Measurements from ENCODE around the gene CFAP20DC. TPM values are rescaled to one million over a fixed set of nuclear protein-coding genes. Genes with fewer than 3 reads are reported as not detected.
A peak's percentile ranks its signal among the peaks of the same experiment; 100 is the strongest.
"Not testable (repeated sequence)": the region's sequence is repeated elsewhere in the genome, so short reads cannot be mapped to it uniquely, and the experiment has no call there.

Gene CFAP20DC
- total and polyA plus RNA-seq, 12 donors: 0.35 to 6.0 (median 2.0) TPM

DNA sequence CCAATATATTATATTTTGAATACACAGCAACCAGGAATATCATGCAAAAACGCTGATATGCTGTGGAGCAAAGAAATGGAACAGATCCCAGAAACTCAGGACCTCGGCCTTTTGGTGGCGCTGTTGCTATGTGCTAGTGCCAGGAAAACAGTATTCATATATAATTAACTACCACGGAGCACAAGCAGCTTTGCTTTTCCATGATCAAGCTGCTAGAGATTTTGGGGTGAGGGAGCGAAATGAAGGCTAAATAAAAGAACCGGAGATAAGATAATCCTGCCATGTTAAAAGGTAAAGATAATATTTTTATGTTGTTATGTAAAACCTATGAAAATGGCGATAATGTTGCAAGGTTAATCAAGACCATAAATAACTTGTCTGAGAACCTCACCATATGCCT, 225.5 kb downstream of the CFAP20DC start:
- no peak for TF ChIP-seq POLR2A (IDR thresholded peaks at IDR 0.05)
- TF ChIP-seq, protein P1, sequence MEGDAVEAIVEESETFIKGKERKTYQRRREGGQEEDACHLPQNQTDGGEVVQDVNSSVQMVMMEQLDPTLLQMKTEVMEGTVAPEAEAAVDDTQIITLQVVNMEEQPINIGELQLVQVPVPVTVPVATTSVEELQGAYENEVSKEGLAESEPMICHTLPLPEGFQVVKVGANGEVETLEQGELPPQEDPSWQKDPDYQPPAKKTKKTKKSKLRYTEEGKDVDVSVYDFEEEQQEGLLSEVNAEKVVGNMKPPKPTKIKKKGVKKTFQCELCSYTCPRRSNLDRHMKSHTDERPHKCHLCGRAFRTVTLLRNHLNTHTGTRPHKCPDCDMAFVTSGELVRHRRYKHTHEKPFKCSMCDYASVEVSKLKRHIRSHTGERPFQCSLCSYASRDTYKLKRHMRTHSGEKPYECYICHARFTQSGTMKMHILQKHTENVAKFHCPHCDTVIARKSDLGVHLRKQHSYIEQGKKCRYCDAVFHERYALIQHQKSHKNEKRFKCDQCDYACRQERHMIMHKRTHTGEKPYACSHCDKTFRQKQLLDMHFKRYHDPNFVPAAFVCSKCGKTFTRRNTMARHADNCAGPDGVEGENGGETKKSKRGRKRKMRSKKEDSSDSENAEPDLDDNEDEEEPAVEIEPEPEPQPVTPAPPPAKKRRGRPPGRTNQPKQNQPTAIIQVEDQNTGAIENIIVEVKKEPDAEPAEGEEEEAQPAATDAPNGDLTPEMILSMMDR (IDR thresholded peaks at IDR 0.05): peak in 5 of 6 experiments; percentile 21 to 51 (median 29)
- 15 to 17% (median 15%) methylated on average over 7 of the region's 7 CpGs for WGBS, 4 donors
- Histone ChIP-seq H3K27me3 (no peaks in the 10 kb centered on the region), H3K4me1 (replicated peaks in 1 of 2) (peaks cover 0 to 5% of the 10 kb centered on the region in 2 donors), H3K36me3 (replicated peaks in 1 of 2) (no peaks in the 10 kb centered on the region), H3K9me3 (replicated peaks in 1 of 3) (no peaks in the 10 kb centered on the region), H3K27ac (no peak overlapping the region), H3K4me3 (no peak overlapping the region)
- intact Hi-C loops (cut with DNase I): no loop called here
- DNase-seq: peak; percentile 29 to 85 (median 49)

DNA sequence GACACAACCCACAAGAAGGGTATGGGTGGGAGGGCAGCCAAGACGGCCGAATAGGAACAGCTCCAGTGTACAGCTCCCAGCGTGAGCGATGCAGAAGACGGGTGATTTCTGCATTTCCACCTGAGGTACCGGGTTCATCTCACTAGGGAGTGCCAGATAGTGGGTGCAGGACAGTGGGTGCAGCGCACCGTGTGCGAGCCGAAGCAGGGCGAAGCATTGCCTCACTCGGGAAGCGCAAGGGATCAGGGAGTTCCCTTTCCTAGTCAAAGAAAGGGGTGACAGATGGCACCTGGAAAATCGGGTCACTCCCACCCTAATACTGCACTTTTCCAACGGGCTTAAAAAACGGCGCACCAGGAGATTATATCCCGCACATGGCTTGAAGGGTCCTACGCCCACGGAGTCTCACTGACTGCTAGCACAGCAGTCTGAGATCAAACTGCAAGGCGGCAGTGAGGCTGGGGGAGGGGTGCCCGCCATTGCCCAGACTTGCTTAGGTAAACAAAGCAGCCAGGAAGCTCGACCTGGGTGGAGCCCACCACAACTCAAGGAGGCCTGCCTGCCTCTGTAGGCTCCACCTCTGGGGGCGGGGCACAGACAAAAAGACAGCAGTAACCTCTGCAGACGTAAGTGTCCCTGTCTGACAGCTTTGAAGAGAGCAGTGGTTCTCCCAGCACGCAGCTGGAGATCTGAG, 243.1 kb downstream of the CFAP20DC start:
- H3K4me3 ChIP-seq; H3K27ac ChIP-seq; H3K4me1 ChIP-seq (replicated peaks in 1 of 2); H3K36me3 ChIP-seq (replicated peaks in 1 of 2); DNase-seq; H3K9me3 ChIP-seq (replicated peaks in 1 of 3); intact Hi-C loops (cut with DNase I); H3K27me3 ChIP-seq: not testable (repeated sequence)
- WGBS, 4 donors: 90 to 96% (median 91%) methylated on average over 16 to 26 of the region's 26 CpGs

DNA sequence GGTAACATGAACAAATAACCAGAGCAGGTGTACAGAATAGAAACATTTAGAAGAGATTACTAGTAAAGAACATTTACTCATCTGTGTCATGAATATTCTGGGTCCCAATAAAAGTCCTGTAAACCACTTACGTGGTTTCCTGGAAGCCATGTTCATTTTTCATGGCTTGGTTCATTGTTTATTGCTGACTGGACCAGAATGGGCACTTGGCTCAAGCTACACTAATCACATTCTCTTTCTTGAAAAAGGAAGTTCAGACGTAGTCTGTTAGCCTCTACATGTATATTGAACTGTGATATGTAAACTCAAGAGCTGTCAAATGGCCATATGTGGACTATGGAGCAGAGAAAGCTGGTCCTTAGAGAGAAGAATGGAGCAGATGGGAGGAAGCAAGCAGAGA, 244.9 kb downstream of the CFAP20DC start:
- Histone ChIP-seq H3K36me3 (replicated peaks in 1 of 2) (no peaks in the 10 kb centered on the region), H3K27ac (no peak overlapping the region), H3K27me3 (no peaks in the 10 kb centered on the region), H3K4me1 (replicated peaks in 1 of 2) (no peaks in the 10 kb centered on the region), H3K4me3 (no peak overlapping the region), H3K9me3 (replicated peaks in 1 of 3) (no peaks in the 10 kb centered on the region)
- DNase-seq: no peak
- 79 to 85% (median 82%) methylated on average over 2 of the region's 2 CpGs for WGBS, 4 donors
- TF ChIP-seq, protein P1 (IDR thresholded peaks at IDR 0.05): no peak
- TF ChIP-seq POLR2A (IDR thresholded peaks at IDR 0.05): no peak
- intact Hi-C loops (cut with DNase I): no loop called here

DNA sequence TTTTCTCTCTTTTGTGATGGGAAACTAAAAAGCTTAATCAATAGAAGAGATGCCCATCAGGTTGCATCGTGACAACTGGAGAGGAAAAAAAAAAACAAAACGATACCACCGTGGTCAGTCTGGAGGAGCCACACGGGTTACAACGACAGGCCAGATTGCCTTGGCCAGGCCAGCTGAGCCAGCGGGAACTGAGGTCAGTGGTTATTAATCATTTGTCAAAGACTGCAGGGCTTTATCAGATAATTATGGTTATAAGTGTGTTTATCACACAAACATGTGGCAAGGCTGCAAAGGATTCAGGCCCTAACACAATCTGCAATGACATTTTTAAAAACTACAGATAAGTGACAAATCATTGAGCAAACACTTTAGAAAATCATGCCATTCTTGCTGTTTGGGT, 248.3 kb downstream of the CFAP20DC start:
- 43 to 54% (median 51%) methylated on average over 6 of the region's 6 CpGs for WGBS, 4 donors
- intact Hi-C loops (cut with DNase I): no loop called here

More for the DNA sequence above, 248.3 kb downstream of the CFAP20DC start:
- no peaks in the 10 kb centered on the region for H3K4me1 ChIP-seq (replicated peaks in 1 of 2)
- TF ChIP-seq, protein P1 (IDR thresholded peaks at IDR 0.05): no peak
- TF ChIP-seq POLR2A (IDR thresholded peaks at IDR 0.05): no peak
- peak in 4 of 7 donors; percentile 9 to 57 (median 16) for DNase-seq
- no peak overlapping the region for H3K27ac ChIP-seq
- H3K36me3 ChIP-seq (replicated peaks in 1 of 2): no peaks in the 10 kb centered on the region
- H3K27me3 ChIP-seq: no peaks in the 10 kb centered on the region
- no peaks in the 10 kb centered on the region for H3K9me3 ChIP-seq (replicated peaks in 1 of 3)
- no peak overlapping the region for H3K4me3 ChIP-seq
